GDM1 (cell line): Measurements from ENCODE around the gene MS4A13.
"Not testable (repeated sequence)": the region's sequence is repeated elsewhere in the genome, so short reads cannot be mapped to it uniquely, and the experiment has no call there.

ENCODE experiments used
- DNase-seq: peaks from one replicate; lab custom pipeline; 2025; lab: John Stamatoyannopoulos, UW

The MS4A13 gene, protein sequence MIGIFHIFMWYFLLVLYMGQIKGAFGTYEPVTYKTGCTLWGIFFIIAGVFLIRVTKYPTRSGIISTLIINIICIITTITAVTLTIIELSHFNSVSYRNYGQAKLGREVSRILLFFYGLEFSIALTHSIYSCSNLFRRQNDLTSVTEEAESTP

DNA sequence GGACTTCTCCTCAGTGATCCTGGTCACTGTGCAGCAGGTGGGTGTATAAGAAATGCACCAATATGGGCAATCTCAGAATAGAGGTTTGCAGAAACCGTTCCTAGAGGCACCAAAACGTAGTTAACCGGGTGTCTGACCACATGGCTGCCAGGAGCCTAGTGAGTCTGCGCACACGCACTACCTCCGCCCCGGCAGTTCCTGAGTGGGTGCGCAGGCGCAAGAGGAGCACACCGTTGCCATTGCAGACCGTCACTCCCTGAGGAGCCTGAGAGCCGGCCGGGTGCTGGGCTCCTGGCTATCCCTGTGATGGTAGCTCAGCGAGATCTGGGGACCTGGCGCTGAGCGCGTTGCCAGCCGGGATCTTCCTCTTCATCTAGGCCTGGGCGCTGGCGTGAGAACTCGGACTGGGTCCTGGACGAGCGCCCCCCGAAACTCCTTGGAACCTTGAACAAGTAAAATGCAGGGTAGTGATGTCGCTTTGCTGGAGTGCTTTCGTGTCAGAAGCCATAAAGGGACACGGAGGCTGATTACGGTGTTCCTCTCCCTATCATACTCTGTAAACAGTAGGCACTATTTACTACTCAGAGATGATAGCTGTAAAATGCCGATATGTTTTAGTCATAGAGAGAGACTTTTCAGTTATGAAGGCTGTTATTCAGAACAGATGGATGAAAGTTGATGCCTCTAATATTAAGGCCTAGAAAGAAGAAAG is at the start of gene MS4A13:
TSS of gene MS4A13 (plus strand) at position 249 of the 712 bp plus-strand sequence. CDS start 2,692 bp downstream, outside the sequence.
- DNase-seq, result no peak

DNA sequence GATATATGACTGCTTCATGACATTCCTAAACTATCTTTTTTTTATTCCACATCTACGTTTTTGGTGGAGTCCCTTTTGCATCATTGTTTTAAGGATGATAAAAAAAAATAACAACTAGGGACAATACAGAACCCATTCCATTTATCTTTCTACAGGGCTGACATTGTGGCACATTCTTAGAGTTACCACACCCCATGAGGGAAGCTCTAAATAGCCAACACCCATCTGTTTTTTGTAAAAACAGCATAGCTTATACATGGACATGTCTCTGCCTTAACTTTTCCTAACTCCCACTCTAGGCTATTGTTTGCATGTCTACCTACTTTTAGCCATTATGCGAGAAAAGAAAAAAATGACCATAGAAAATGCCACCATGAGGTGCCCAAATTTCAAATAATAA is 46.4 kb upstream of the MS4A13 start:
- DNase-seq, result no peak

DNA sequence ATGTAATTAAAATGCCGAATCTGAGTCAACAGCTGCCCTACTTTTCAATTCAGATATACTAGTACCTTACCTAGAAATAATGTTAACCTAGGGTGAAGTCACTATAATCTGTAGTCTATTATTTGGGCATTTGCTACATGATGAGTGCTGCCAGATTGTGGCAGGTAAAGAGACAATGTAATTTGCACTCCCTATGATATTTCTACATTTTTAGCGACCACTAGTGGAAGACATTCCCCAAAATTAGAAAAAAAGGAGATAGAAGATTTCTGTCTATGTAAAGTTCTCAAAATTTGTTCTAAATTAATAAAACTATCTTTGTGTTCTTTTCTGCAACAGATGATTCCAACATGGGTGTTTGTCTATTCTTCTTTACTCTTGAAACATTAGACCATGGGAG is 45.5 kb upstream of the MS4A13 start:
- no peak for DNase-seq

DNA sequence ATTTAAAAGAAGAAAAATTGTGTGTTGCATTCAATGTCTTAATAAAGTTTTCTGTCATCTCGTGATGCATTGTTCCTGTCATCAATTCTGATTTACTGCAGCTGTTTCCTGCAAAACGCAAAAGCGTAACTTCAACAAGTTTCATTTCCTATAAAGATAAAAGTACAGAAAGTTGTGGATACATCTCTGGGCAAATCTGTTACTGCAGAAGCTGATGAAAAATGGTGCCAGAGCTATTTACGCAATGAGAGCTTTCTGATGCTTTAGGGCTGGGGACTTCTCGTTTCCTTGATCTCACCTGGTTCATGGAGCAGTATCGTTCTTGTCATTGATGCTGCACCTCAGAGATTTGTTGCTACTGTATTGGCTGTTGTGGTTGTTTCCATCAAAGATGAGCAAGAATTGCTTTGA is 38.2 kb upstream of the MS4A13 start:
- DNase-seq, result no peak

DNA sequence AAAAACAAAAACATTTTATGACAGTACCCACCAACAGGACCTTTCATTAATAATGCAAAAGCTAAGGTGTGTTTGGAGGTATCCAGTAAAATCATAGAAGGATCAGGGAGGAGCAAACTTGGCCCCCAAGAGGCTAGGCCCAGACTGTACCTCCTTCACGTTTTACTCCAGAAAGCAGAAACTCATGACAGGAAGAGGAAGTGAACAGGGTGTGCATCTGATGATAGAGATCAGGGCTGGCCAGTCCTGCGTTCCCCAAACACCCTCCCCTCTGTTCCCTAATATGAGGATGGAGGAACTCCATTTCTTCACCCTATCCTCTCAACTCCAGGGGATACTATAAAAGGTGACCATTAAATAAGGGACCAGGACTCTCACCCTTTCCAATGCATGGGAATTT is 32.8 kb upstream of the MS4A13 start:
- peak; percentile 42 for DNase-seq

DNA sequence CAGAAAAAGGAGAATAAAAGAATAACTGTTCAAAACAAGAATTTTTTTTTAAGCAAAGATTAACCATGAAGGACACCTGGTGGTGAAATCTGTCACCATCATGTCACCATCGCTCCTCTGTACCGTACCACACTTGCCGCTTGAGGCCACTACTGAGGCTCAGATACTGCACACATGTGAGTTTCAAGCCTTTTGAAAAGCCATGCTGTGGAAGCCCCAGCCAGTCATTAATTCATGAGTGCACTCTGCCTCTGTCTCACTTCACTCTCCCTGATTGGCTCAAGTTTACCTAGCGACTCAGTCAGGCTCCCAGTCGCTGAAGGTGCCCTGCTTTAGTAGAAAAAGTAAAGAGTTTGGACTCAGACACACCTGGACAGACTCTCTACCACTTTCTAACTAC is 29.2 kb upstream of the MS4A13 start:
- no peak for DNase-seq

DNA sequence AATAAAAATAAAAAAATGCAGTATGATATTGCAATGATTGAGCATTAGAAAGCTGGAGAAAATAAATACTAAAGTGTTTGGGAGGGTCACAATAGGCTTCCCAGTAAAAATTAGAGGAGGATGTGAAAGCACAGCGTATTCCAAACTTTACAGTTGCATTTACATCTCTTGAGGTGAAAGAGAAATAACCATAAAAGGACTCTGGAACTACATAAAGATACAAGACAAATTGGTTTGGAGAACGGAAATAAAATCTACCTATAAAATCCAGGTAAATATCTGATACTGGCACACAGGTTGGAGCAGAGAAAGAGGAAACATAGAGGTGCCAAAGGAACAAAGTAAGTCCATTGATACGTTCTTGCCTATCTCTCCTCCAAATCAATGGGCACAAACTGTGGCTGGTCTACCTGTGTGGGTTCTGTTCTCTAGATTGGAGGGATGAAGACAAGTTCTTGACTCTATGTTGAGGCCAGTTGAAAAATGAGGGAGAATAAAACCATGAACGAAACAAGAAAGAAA is 22.6 kb upstream of the MS4A13 start, which contains the start of gene MS4A12:
TSS of gene MS4A12 (plus strand) at position 291 of the 522 bp plus-strand sequence. CDS start 4,541 bp downstream, outside the sequence.
- no peak for DNase-seq

DNA sequence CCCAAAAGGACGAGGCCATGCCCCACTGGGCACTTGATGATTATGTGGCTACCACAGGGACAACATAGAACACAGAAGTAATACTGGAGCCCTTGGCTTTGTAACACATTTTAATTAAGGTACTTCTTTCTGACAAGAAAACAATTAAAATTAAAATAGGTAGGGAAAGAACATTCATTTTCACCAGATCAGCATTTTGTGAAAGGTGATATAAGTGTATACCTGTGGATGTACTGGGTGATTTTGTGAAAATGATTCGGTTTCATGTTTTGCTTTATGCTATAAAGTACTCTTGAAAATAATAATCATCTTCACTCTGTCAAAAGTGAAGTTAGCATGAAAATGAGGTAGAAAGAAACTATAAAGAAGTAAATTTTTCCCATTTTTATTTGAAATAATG is 21.7 kb upstream of the MS4A13 start:
- DNase-seq, result no peak

DNA sequence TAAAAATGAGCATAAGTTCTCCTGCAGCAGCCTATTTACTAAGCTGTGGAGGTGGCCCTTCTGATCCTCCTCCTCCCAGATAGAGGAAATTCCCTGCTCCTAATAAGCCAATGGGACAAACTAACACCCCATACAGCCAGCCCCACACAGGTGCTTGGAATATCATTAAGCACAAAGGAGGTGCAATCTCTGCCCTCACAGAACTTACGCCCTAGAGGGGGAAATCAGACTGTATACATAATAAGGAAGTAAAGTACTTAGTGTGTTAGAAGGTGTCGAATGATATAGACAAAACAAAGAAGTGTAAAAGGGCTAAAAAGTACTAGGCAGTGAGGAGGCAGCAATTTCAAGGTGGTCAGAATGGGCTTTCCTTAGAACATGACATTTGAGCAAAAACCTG is 16.8 kb upstream of the MS4A13 start:
- no peak for DNase-seq

DNA sequence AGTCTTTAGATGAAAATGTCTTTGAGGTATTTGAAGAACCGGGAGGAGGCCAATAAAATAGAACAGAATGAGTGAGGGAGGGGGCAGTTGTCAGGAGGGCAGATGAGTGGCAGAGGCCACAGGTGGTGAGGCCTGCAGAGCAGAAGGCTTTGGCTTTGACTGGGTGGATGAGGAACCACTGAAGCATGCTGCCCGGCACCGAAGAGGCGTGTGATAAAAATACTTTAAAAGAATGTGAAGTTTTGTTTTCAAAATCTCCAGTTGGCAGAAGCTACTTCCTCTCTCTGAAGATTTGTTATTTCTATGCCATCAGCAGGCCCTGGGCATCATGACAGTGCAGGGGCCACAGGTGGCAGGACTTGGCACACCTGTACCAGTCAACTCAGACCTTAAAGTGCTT is 16.3 kb upstream of the MS4A13 start:
- no peak for DNase-seq

DNA sequence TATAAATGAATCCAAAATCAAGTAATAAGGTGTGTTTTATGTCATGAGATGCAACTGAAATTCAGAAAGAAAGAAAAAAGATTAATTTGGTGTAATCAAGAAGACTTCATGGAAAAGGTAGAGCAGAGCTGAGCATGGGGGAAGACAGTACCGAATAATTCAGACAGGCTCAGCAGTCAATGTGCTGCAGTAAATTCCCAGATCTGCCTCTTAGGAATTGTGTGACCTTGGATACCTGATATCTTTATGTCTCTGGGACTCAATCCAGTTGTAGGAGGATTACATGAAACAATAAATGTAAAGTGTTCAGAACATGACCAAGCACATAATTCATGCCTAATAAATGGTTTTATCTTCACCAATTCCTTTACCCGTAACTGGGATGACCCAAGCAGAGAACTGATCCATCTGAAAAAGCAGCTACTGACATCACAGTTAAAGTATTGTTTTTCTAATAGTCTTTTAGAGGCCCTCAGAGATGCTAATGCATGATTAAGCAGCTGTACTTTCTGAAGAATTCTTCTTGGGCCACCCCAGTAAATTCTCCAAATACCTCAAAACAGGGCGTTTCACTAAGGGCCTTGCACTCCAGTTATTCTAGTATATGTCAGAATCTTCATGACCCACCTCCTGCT is 14.8 kb upstream of the MS4A13 start:
- no peak for DNase-seq

DNA sequence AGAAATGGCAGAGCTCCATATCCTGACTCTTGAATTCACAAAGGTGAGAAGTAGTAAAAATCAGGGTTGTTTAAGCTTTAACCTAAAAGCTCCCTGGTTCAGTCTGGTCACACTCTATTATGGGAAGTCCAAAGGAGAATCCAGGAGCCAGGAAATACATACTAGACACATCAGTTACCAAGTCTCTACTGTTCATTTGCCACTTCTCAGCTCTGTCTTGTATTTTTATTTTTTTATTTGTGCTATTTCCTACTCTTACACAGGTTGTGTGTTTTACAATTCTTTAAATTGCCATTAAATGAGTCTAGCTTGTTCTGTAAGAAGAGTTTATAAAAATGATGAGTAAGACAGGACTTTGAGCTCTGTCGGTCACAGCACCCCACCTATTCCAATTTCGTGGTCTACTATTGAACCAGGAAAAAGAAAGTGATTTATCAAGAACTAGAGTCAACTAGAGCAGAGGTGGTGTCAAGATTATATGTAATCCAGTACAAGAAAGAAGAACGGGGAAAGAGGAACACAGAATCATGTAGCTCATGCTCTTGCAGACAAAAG is 12.9 kb upstream of the MS4A13 start:
- DNase-seq, result no peak

DNA sequence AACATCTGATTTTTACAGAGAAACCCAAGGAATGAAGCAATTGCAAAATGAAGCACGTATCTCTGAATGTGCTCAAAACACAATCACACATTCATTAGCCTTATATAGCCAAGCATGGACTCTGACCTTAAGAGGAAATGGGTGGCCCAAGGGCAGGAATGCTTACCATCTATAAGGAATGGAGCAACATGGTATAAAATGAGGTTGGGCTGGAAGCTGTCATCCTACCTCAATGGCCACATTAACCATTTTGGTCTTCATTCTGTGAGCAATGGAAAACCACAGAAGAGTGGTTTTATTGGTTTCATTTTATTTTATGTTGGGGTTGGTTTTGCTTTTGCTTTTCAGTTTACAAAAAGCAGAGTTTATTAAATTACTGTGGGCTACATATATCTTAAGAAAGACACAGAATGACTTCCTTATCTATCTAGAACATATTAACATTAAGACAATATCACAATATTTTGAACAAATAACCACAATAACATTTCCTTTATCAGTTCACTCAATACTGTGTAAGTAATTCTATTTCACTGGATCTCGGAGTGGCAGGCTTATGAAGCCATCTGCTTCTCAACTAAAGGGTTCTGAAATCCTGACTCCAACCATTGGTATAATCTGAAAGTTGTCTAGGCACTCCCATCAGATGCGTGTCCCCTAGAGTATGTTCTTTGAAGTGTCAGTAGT is 10.8 kb upstream of the MS4A13 start:
- DNase-seq, result no peak

DNA sequence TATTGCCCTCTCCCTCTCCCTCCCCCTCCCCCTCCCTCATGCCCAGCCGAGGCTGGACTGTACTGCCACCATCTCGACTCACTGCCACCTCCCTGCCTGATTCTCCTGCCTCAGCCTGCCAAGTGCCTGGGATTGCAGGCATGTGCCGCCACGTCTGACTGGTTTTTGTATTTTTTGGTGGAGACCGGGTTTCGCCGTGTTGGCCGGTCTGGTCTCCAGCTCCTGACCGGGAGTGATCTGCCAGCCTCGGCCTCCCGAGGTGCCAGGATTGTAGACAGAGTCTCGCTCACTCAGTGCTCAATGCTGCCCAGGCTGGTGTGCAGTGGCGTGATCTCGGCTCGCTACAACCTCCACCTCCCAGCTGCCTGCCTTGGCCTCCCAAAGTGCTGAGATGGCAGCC is 5.6 kb upstream of the MS4A13 start:
- DNase-seq, result not testable (repeated sequence)

DNA sequence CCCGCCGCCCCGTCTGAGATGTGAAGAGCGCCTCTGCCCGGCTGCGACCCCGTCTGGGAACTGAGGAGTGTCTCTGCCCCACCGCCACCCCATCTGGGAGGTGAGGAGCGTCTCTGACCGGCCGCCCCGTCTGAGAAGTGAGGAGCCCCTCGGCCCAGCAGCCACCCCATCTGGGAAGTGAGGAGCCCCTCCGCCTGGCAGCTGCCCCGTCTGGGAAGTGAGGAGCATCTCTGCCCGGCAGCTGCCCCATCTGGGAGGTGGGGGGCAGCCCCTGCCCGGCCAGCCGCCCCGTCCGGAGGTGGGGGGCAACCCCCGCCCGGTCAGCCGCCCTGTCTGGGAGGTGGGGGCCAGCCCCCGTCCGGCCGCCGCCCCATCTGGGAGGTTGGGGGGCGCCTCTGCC is 5.0 kb upstream of the MS4A13 start:
- DNase-seq, result not testable (repeated sequence)

DNA sequence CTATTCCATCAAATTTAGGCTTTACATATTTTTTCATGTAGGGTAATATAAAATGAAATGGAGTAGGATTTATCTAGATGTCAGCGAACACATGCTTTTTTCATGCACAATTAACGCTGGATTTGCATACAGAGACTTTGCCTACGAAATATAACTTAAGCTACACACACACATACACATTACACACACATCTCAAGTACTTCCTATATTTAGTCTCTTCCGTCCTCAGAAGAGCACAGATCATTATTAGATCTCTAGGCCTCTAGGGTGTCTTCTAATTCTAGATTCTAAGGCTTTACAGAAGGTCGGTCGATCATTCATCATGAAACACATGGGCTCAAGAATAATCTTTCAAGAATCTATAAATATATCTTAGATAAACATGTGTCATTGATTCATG is 3.8 kb upstream of the MS4A13 start:
- DNase-seq, result no peak

DNA sequence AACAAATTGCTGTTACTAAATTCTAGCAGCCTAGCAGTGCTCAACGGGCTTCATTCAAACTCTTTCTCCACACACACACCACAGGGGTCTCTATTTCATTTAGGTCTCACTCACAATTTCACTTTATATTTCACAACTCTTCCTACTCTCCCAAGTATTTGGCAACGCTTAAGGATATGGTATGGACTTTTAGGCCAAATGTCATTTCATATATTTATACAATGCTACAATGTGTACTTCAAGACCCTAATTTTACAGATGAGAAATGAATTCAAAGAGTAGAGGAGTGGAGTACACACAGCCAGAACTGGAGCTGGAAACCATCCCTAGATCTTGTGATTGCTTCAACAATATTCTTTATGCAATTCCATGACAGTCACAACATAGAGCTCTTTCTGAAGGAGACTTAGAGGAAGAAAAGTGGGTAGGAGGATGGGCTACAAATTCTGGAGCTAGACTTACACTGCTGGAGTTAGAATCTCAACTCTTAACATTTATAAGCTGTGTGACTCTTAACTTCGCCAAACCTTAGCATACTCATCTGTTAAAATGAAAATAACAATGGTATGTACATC is 2.5 kb upstream of the MS4A13 start:
- no peak for DNase-seq

DNA sequence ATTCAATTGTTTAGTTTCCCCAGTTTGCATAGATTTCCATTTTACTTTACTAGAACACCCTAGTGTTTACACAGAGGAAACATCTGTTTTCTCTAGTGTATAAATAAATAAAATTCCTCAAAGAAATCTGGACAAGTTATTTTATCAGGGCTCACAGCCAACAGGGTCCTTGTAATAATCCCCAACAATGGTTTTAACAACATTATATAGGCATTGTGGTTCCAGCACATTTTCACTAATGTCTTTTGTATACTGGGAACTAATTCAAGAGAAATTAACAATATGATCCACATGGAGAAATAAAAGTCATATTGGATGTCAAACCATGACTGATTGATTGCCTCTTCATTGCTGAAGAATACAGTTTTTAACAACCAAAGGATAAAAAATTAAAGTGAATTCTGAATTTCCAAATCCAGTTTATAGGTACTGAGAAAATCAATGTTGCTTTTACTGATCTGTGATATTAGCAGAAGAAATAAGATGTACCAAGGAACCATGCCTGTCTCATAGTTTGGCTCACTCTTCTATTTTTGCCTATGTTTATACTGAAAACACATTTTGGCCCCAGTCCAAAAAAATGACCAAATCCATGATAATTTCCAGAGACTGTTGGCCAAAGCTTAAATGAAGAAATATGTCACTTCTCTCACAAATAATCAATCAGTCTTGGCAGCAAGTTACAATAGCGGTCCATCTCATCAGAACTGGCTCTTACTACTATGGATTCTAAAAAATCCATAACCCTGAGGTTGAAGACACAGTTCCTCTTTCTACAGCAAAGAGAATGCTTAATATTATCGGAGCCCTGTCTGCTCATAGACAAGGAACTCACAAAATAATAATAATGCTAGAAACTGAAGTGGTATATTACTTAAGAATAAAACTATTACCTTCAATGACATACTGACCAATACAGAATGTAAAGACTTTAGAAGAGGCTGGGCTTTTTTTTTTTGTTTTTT is 1.4 kb upstream of the MS4A13 start:
- DNase-seq, result no peak

DNA sequence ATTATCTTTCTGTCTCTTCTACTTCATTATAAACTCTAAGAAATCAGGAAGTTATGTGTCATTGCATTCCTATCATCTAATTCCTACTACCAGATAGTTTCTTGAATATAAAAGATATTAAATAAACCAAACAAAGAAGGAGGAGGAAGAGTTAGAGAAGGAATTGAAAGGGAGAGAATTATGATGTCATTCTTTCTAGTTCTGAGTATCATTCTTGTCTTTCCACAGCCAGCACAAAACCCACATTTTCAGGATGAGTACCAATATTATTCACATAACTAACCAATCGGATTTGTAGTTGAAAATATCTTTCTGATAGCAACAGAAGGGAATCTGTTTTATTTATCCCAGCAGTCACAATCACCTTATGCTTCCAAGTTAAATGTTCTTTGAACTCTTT is 13.3 kb downstream of the MS4A13 start:
- no peak for DNase-seq

DNA sequence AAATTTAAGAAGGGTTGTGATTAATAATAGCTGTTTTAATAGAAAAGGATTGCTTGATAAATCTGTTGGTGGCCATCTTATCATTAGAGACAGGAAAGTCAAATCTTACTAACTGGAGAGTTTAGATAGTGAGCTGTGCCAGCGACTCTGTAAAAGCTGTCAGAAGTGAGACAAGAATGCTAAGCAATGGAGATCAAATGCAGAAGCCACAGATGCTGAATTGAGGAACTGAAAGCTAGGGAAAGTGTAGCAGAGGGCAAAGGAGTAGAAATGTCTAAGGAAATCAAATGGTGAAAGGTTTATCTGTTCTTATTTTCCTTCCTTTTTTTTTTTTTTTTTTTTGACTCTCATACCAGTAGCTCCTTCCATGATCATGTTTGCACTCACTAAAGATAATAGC is 13.7 kb downstream of the MS4A13 start:
- DNase-seq, result peak; percentile 32
